A549 (cell line): ENCODE data around the gene SIDT2.
"Not testable (repeated sequence)": the region's sequence is repeated elsewhere in the genome, so short reads cannot be mapped to it uniquely, and the experiment has no call there.

Source experiments
- JUNB ChIP-seq: fragments of >200 bp; sonication (Bioruptor Twin); formaldehyde crosslinking; IDR thresholded peaks from 2 replicates; pipeline ENCODE4 v1.6.1; 2016
- KDM1A ChIP-seq: fragments of 200-600 bp; sonication (generic); IDR thresholded peaks from 2 replicates; pipeline ENCODE4 v1.6.1; 2016; ENCODE audit warnings: low read depth, mild to moderate bottlenecking
- KDM5A ChIP-seq: fragments of 200-600 bp; sonication (generic); IDR thresholded peaks from 2 replicates; pipeline ENCODE4 v1.6.1; 2016; ENCODE audit warnings: antibody characterized with exemption, mild to moderate bottlenecking
- MAZ ChIP-seq: fragments of 150-350 bp; IDR thresholded peaks from 2 replicates; pipeline ENCODE4 v1.6.1; 2014; ENCODE audit warnings: antibody characterized with exemption, low read depth, low read length, borderline replicate concordance
- POLR2A ChIP-seq: IDR thresholded peaks from 2 replicates; pipeline ENCODE4 v1.6.1; 2012; ENCODE audit warnings: mild to moderate bottlenecking, low read length
- RCOR1 ChIP-seq: fragments of 150-350 bp; IDR thresholded peaks from 2 replicates; pipeline ENCODE4 v1.6.1; 2014; ENCODE audit warnings: antibody characterized with exemption, low read length, low read depth
- TP53 ChIP-seq: fragments of 250-450 bp; sonication (Bioruptor Pico); IDR thresholded peaks from 2 replicates; pipeline ENCODE4 v1.5.0; 2021; ENCODE audit warnings: mild to moderate bottlenecking, moderate library complexity
- USF2 ChIP-seq: fragments of 450-650 bp; IDR thresholded peaks from 2 replicates; pipeline ENCODE4 v1.6.1; 2014; ENCODE audit warnings: antibody characterized with exemption
- TF ChIP-seq, protein P1 (sequence below): IDR thresholded peaks from 2 replicates; pipeline ENCODE4 v1.6.1; 2012
- TF ChIP-seq, protein P2 (sequence below): fragments of >200 bp; sonication (Bioruptor Twin); formaldehyde crosslinking; IDR thresholded peaks from 3 replicates; pipeline ENCODE4 v1.5.1; 2016

- TF ChIP-seq, protein P1, sequence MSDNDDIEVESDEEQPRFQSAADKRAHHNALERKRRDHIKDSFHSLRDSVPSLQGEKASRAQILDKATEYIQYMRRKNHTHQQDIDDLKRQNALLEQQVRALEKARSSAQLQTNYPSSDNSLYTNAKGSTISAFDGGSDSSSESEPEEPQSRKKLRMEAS, result not testable (repeated sequence)
- TF ChIP-seq, protein P2, sequence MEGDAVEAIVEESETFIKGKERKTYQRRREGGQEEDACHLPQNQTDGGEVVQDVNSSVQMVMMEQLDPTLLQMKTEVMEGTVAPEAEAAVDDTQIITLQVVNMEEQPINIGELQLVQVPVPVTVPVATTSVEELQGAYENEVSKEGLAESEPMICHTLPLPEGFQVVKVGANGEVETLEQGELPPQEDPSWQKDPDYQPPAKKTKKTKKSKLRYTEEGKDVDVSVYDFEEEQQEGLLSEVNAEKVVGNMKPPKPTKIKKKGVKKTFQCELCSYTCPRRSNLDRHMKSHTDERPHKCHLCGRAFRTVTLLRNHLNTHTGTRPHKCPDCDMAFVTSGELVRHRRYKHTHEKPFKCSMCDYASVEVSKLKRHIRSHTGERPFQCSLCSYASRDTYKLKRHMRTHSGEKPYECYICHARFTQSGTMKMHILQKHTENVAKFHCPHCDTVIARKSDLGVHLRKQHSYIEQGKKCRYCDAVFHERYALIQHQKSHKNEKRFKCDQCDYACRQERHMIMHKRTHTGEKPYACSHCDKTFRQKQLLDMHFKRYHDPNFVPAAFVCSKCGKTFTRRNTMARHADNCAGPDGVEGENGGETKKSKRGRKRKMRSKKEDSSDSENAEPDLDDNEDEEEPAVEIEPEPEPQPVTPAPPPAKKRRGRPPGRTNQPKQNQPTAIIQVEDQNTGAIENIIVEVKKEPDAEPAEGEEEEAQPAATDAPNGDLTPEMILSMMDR, result not testable (repeated sequence)
- not testable (repeated sequence) for TF ChIP-seq KDM5A; POLR2A; RCOR1; KDM1A; JUNB; MAZ; TP53 (CRISPR knock-in tag); USF2
These were observed 27.6 kb downstream of the SIDT2 start for GRCh38 chr11:117206111-117206510.
